GM18502 (cell line): Measurements from ENCODE around the gene FOXO3.

Experiments used
- ATAC-seq: cut with Tn5 transposase; IDR thresholded peaks from one replicate; pipeline ENCODE4 v1.9.1; 2021; ENCODE audit warnings: mild to moderate bottlenecking; ENCODE audit not compliant: unreplicated experiment, poor library complexity

The FOXO3 gene

DNA sequence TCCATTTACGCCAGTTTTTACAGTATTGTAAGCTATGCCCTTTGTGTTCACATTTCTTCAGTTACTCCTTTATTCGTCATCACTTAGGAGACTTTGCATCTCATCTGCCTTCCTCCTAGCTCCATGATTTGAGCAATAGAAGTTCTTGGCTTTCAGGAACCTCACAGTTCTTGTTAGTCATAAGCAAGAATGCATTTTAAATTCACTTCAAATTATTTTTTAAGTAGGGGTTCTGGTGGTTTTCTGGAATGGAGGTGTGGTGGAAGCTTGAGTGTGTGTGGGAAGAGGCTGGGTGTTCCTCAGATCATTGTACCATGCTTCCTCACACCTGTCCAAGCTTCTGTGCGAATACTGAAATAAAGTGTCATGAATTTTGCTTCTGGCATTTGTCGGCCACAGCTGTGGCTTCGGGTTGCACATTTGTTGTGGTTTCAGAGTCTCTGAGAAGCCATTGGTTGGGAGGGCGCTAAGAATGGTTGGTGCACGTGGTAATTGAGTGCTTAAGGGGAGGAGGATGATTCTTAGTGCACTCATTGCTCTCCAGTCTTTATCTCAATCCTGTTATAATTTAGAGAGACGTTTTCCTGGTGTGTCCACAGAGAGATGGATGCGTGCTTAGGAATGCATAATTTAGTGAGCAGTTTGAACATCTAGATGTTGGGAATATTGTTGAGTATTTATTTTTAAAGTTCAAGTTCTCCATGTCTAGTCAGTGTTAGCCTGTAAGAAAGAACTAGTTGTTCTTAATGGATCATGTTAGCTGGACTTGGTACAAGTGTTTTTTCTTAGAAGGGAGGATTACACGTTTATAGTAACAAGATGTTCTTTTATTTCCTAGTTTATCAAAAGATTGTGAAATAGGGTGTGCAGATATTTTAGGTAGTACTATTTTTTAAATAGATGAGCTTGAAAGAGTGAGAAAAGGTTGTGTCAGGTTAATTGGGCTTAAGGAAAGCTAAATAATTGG is 31.9 kb downstream of the FOXO3 start:
- peak; percentile 86 for ATAC-seq

GRCh38 chr6:108594151-108594550 is 33.4 kb downstream of the FOXO3 start:
- ATAC-seq, result no peak

DNA sequence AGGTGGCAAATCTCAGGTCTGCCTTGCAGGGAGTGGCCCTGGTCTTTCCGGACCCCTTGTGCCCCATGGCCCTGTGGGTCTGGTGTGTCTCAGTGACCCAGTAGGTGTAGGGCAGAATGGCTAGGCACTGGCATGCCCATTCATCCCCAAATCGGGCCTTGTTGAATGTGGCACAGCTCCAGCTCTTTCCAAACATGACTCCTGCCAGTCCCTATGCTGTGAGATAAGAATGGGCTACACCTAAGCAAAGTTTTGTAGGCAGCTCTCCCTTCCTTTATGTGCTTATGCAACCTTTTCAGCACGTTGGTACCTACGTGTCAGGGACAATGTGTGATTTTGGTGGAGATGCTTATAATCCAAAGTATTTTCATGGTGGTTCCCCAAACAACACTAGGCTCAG is 33.9 kb downstream of the FOXO3 start:
- ATAC-seq, result no peak

DNA sequence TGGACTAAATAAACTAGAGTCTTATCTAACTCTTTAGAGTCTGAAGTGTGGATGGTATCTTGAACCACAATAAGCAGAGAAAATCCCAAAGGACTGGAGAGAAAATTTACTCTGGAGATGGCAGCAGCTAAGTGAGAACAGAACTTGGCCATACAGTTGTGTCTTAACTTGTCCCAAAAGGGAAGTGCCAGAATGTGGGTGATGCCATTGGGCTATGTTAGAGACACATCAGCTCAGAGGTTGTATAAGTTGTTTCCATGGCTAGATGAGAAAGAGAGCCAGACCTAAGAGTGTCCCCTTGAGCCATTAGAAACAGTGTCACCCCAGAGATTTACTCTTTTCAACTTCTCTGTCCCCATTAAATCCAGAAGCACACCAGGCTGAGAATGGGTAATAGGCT is 36.2 kb downstream of the FOXO3 start:
- no peak for ATAC-seq

DNA sequence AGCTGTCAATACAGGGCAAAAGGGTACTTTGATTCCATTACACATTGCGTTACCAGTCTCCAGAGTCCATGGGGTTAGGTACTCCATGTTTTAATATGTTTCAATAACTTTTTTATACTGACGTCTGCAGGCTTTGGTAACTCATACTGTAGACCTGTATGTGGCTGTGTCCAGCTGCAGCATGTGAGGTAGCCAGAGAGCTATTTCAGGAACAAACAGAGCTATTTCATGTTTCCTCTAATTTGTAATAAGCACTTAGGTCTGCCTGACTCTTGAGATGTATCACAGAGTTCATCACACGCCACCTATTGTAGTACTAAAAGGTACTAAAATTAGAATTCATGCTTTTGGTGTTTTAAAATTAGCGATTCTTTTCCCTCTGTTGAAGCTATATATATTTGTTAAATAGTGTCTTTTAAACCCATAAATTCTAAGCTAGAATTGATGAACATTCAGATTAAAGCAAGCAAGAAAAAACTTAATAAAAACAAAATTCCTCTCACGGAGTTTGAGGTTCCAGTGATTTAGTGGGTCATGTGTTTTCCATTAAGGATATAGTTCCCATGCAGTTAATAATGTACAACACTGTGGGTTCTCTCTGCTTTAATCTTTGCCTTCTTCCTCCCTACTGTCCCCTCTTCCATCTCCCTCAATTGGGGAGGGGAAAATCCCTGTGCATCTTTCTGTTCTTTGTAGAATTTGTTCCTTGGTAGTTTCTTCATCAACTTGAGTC is 37.0 kb downstream of the FOXO3 start:
- ATAC-seq, result peak; percentile 51

GRCh38 chr6:108598305-108598863 is 37.7 kb downstream of the FOXO3 start:
- ATAC-seq, result peak; percentile 86

- ATAC-seq, result no peak
These were observed 43.4 kb downstream of the FOXO3 start for GRCh38 chr6:108604156-108604555.

- no peak for ATAC-seq
These were observed 45.6 kb downstream of the FOXO3 start for GRCh38 chr6:108606250-108606690.

GRCh38 chr6:108608453-108609275 is 47.9 kb downstream of the FOXO3 start:
- no peak for ATAC-seq

- no peak for ATAC-seq
These were observed 48.6 kb downstream of the FOXO3 start for GRCh38 chr6:108609276-108609769.

DNA sequence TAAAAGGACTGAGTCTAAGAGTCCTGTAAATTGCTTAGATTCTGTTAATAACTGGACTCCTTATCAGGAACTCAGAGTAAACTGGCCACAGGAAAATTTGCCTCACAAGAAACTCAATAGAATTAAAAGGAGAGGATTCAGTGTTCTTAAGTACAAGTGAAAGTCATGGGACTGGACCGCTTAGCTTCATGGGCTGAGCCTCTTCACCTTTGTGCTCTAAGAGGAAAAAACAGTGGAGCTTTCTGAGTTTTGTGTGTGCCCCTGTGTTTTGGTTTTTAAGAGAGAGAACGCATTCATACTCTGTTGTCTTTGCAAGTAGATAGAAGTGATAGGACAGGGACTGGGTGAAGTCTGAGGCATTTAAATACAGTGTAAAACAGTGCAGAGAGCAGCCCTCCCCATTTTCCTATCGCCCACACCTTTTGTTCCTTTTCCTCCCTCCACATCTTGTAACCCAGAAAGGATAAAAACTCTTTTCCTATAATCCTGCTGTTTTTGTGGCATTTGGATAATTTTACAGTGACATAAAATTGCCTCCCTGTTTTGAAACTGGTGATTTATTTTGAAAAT is 49.6 kb downstream of the FOXO3 start:
- ATAC-seq, result no peak

DNA sequence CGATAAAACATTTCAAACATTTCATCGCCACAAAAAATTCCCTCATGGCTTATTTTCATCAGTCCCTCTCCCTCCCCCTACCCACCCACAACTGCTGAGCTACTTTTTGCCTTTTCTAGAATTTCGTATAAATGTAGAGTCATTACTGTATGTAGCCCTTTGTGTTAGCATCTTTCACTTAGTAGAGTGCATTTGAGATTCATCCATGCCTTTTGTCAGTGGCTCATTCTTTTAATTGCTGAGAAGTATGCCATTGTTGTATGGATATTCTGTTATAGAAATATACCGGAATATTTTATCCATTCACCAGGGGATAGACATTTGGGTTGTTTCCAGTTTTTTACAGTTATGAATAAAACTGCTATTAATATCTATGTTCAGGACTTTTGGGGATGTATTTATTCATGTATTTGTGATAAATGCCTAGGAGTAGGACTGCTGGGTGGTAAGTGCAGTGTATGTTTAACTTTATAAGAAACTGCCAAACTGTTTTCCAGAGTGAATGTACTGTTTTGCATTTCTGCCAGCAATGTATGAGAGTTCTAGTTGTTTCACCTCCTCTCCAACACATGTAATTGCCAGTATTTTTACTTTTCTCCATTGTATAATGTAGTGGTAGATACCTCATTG is 50.4 kb downstream of the FOXO3 start:
- ATAC-seq, result no peak

DNA sequence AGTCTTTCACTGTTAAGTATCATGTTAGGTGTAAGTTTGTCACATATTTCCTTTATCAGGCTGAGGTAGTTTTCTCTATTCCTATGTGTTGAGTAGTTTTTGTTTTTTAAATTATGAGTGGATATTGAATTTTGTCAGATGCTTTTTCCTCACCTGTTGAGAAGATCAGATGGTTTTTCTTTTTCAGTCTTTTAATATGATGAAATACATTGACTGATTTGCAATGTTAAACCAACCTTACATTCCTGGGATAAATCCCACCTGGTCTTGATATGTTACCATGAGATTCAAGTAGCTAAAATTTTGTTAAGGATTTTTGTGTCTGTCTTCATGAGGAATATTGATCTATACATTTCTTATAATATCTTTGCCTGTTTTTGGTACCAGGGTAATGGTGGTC is 52.1 kb downstream of the FOXO3 start:
- ATAC-seq, result no peak

DNA sequence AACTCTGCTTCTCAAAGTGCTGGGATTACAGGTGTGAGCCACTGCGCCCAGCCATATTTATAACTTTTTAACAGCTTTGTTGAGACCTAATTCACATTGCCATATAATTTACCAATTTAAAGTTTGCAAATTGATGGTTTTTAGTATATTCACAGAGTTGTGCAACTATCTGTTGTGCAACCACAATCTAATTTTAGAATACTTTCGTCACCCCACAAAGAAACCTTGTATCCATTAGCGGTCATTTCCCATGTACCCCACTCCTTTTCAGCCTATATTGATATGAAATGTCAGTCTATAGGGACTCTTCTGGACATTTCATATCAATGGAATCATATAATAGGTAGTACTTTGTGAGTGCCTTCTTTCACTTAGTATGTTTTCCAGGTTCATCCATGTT is 55.8 kb downstream of the FOXO3 start:
- no peak for ATAC-seq

DNA sequence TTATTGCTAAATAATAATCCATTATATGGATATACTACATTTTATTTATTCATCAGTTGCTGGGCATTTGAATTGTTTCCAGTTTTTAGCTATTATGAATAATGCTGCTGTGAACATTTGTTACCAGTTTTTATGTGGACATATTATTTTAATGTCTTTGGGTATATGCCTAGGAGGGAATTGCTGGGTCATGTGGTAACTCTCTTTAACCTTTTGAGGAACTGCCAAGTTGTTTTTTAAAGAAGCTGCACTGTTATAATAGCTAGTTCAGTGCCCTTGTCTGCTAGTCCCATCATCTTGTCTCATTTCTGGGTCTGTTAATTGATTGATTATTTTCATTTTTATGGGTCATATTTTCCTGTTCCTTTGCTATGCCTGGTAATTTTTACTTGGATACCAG is 56.3 kb downstream of the FOXO3 start:
- no peak for ATAC-seq

DNA sequence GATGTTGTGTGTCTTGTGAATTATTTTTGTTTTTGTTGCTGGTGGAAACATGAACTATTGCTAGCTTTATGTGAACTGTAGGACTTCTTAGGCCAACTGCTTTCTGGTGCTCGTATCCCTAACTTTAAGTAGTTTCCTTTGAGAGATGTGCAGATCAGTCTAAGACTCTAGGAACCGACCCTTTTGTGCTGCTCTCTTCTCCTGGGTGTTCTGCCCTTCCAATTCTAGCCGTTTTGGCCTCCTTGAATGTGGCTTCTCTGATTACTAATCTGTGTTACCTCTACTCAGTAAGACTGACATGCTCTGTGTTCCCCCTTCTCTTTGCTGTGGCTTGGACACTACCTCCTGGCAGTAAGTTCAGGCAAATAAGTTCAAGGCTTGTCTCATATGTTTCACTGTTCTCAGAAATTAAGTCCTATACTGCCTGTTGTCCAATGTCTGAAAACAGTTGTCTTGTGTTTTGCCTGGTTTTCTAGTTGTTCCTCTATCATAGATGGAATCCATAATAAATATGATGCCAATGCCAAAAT is 58.0 kb downstream of the FOXO3 start:
- peak; percentile 49 for ATAC-seq

DNA sequence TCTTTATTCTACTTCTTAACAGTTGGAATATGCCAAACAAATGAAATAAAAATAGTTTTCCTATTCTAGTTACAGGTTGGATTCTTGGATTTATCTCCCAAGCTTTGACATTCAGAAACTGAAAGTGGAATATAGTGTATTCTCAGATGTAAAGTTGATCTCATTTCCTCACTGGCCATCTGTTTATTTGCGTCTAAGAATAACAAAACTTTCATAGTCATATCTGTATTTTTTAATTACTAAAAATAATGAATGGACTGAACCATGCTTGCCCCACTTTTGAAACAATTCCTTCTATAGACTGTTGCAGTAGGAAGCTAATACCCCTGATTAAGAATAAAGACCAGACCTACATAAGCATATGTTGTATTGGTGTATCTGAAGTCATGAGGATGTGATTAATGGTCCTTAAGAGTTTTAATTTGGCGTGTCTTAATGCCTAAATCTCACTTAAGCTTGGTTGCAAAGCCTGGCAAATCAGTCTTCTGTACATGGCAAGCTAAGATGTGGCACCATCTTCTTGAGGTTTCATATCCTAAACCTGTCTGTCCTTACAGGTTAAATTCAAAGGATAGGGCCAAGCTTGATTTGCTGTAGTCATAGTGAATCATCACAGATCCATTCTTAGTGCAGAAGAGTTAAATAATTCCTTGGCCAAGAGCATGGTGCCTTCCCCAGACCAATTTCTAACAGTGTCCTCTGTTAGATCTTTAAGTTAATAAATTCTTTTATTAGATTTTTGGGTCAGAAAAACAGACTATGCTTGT is 58.9 kb downstream of the FOXO3 start:
- no peak for ATAC-seq

GRCh38 chr6:108621117-108621516 is 60.4 kb downstream of the FOXO3 start:
- ATAC-seq, result no peak
